HG03064 (cell line): ENCODE measurements around the gene ZNF585A.

ENCODE experiments used
- ATAC-seq: cut with Tn5 transposase; IDR thresholded peaks from one replicate; pipeline ENCODE4 v1.9.1; 2021; ENCODE audit warnings: low read depth; ENCODE audit not compliant: unreplicated experiment

ZNF585A gene

DNA sequence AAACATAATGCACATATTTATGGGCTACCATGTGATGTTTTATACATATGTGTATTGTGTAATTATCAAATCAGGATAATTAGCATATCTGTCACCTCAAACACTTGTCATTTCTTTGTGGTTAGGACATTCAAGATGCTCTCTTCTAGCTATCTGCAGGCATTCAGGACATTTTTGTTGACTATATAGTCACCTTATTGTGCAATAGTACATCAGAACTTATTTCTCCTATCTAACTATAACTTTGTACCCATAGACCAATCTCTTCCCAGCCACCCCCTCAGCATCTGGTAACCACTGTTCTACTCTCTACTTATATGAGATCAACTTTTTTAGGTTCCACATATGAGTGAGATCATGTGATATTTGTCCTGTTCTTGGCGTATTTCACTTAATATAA, 73.9 kb downstream of the ZNF585A start:
- ATAC-seq: no peak

DNA sequence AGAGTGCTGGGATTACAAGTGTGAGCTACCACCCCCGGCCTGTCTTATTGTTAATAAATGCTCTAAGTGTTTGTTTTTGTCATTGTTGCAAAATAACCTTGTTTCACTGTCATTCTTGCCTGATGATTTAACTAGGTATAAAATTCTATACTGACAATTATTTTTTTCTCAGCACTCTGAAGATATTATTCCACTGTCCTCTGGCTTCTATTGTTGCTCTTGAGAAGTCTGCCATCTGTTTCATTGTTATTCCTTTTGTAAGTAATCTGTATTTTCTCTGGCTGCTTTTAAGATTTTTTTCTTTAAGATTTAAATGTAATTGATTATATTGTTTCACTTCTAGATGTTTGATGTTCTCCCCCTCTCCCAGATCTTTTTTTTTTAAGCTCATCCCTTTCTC, 76.6 kb downstream of the ZNF585A start:
- ATAC-seq: no peak
